GM12891 (cell line): Measurements from ENCODE around the gene APOBEC3A.
"Not testable (repeated sequence)": the region's sequence is repeated elsewhere in the genome, so short reads cannot be mapped to it uniquely, and the experiment has no call there.

Source experiments
- DNase-seq: peaks from one replicate; pipeline ENCODE4 v3.0.0; 2011; ENCODE audit warnings: low spot score; ENCODE audit not compliant: insufficient read length
- FAIRE-seq: peaks from 2 replicates; lab custom pipeline; 2011; peaks lifted over from hg19 to GRCh38; lab: Jason Lieb, UNC
- PAX5 ChIP-seq: IDR thresholded peaks from 2 replicates; pipeline ENCODE4 v1.6.1; 2011; ENCODE audit warnings: low read length, moderate library complexity, mild to moderate bottlenecking; ENCODE audit not compliant: insufficient read depth, severe bottlenecking
- POLR2A ChIP-seq: IDR thresholded peaks from 2 replicates; pipeline ENCODE4 v1.6.1; 2011; ENCODE audit warnings: low read depth, low read length, control low read depth
- POLR2AphosphoS5 ChIP-seq: IDR thresholded peaks from 2 replicates; pipeline ENCODE4 v1.6.1; 2011; ENCODE audit warnings: low read depth, low read length, control low read depth
- POU2F2 ChIP-seq: IDR thresholded peaks from 2 replicates; pipeline ENCODE4 v1.6.1; 2011; ENCODE audit warnings: low read depth, mild to moderate bottlenecking, control low read depth, low read length, moderate library complexity
- SPI1 ChIP-seq: IDR thresholded peaks from 2 replicates; pipeline ENCODE4 v1.6.1; 2011; ENCODE audit warnings: low read depth, low read length, control low read depth
- TAF1 ChIP-seq: IDR thresholded peaks from 2 replicates; pipeline ENCODE4 v1.6.1; 2011; ENCODE audit warnings: low read depth, low read length, control low read depth

Gene APOBEC3A

DNA sequence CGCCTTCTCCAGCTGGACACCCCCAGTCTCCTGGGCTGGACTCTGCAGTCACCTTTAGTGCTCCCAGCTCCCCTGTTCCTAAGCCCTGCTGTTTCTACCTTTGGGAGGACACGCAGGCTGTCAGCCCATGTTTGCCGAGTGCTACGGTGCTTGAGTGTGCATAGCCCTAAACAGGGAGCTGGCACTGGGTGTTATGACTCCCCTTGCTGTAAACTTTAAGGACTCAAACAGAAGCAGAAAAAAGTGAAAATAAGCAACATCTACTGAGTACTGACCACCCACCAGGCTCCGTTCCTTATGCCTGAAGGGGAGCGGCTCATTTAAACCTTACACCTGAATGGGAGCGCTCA, 17.4 kb downstream of the APOBEC3A start:
- no peak for FAIRE-seq
- TF ChIP-seq TAF1 (no peak), SPI1 (no peak), POLR2A (no peak), PAX5 (no peak), POU2F2 (no peak), POLR2AphosphoS5 (no peak)
- no peak for DNase-seq

DNA sequence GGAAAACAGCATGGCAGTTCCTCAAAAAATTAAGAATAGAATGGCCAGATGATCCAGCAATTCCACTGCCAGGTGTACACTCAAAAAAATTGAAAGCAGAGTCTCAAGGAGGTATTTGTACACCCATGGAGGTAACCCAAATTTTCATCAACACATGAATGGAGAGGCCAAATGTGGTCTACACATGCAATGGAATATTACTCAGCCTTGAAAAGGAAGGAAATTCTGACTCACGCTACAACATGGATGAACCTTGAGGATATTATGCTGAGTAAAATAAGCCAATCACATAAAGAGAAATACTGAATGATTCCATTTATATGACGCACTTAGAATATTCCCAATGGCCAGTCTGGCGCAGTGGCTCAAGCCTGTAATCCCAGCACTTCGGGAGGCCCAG, 19.9 kb downstream of the APOBEC3A start:
- FAIRE-seq = peak; percentile 79
- DNase-seq = not testable (repeated sequence)

DNA sequence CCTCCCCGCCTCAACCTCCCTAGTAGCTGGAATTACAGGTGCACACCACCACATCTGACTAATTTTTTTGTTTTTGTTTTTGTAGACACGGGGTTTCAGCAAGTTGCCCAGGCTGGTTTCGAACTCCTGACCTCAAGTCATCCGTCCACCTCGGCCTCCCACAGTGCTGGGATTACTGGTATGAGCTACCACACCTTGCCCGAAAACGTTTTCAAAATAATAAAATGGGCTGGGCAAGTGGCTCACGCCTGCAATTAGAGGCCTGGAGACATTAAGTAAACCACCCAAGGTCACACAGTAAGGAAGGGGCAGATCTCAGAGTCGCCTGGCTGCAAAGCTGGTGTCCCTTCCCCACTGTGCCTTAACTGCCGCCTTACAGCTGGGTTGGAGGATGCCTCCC, 23.2 kb downstream of the APOBEC3A start:
- peak; percentile 69 for FAIRE-seq

DNA sequence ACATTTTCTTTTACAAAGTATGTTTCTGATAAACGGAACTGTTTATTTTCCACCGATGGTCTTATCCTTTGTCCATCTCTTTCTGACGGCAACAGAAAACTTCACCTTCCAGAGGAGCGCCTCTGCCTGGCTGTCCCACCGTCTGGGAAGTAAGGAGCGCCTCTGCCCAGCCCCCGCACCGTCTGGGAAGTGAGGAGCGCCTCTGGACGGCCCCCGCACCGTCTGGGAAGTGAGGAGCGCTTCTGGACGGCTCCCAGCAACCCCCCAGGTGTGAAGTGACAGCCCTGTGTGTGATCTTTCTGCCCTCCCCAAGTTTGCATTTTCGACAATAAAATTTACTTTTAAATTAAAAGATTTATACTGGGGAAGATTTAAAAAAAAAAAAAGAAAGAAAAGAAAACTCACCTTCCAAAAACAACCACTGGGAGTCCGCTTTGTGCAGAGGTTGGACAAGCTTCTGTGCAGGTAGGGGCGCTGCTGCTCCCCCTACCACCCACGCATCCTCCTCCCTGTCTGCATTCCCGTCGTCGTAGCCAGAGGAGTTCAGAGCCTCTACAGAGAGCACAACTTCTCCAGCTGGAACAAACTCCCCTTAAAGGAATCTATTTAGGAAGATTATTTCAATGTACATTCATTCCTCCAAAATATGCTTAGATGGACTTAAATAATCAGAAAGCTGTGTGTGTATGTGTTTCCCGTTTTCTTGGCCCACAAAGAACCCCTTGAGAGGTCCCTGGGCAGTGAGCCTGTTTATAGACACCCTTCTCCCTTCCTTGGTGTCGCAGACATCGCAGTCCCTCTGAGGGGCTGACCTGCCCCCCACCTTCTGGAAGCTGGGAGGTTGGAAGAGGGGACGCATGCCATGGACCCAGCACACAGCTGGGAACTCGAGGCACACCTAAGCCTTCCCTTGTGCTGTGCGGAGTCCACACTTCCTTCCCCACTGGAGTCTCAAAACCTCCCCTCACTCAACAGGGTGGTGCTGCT, 23.9 kb downstream of the APOBEC3A start:
- TF ChIP-seq SPI1 (no peak), POLR2A (no peak), PAX5 (no peak), POLR2AphosphoS5 (no peak), TAF1 (no peak), POU2F2 (no peak)
- FAIRE-seq (no peak), DNase-seq (no peak)

More for the DNA sequence above, 23.2 kb downstream of the APOBEC3A start:
- not testable (repeated sequence) for DNase-seq

DNA sequence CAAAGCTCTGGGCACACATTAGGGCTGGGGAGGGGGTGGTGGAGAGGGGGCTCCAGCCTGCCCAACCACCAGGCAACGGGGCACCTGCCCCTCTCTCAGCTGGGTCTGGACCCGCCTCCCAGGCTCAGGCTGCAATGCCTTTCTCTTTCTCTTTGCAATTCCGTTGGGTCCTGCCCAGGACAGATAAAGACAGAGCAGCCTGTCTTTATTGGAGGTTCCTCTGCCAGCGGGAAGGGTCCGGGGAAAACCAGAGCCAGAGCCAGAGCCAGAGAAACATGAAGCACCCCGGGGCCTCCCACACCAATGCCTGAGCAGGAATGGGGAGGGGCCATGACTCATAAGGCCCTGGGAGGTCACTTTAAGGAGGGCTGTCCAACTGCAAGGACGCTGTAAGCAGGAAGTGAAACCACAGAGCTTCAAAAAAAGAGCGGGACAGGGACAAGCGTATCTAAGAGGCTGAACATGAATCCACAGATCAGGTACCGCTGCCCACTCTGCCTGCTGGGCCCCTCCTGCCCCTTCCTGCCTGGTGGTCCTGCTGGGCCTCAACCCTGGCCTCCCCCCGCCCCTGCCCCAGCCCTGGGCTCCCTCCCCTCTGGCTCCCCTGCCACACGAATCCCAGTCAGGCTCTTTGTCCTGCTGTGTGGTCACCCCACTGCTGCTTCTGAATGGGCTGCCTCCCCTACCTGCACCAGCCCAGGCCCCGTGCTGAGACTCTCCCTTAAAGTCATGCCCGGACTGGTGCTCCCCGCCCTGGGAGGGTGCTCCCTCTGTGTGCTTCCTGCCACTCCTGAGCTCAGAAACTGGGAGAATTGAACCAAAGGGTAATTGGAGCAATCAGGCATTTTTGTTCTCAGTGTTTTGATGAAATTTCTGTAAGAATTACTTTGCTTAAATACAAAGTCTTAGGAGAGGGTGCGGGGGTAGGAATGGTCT, 24.9 kb downstream of the APOBEC3A start, which contains the start of gene APOBEC3B:
Gene APOBEC3B, plus strand, starts transcription at position 356 of the 936 bp plus-strand sequence. Its CDS starts 107 bp downstream, at position 463.
- FAIRE-seq = peak; percentile 95
- peak; percentile 64 for DNase-seq
- TF ChIP-seq SPI1 (peak; percentile 95), POLR2AphosphoS5 (peak; percentile 40; the same call in 1 of the 2 replicates), POLR2A (no peak)

DNA sequence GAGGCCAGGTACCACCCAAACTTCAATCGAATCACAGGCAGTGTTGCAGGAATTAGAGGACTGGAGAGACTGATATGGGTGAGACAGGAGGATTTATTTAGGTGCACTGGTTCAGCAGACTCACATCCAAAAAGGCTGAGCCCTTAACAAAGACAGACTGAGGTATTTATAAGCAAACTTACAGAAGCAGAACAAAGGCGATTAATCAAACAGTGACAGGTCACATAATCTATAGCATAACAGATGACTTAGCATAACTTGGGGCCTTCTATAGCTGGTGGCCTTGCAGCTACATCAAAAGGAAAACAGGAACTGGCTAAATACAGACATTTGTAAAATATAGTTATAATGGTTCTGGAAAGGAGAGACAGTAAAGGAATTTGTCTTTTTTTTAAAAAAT, 26.8 kb downstream of the APOBEC3A start:
- no peak for TF ChIP-seq TAF1
- TF ChIP-seq PAX5 = no peak
- TF ChIP-seq POLR2AphosphoS5 = no peak
- TF ChIP-seq POLR2A = no peak
- no peak for TF ChIP-seq POU2F2
- peak; percentile 70 for TF ChIP-seq SPI1
- no peak for DNase-seq
- no peak for FAIRE-seq

DNA sequence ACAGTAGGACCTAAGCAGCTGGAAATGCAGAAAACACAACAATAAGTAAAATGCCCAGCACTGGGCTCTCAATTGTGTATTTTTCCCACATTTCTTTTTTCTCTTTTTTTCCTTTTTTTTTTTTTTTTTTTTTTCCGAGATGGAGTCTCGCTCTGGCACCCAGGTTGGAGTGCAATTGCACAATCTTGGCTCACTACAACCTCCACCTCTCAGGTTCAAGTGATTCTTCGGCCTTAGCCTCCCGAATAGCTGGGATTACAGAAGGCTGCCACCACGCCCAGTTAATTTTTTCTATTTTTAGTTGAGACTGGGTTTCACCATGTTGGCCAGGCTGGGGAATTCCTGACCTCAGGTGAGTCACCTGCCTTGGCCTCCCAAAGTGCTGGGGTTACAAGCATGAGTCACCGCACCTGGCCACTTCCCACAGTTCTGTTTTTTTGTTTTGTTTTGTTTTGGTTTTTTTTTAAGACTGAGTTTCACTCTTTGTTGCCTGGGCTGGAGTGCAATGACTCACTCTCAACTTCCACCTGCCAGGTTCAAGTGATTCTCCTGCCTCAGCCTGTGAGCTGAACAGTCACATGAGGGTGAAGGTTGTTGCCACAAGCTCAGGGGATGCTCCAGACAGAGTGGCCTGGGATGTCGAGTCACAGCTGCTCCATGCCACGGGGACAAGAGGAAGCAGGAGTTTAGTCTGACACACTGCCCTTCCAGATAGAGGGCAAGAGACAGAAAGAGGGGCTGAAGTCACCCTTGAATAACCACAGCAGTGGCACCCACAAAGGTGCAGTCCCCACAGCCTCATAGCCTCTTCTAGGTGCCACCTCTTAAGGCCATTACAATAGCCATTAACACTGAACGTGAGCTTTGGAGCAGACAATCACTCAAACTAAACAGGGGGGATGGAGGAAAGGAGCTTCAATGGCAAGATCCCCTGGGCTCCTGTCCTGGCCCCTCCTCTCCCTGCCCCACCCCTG, 27.7 kb downstream of the APOBEC3A start:
- FAIRE-seq = peak; percentile 100
- TF ChIP-seq SPI1 (peak; percentile 78), PAX5 (peak; percentile 41), POU2F2 (peak; percentile 80; the same call in 1 of the 2 replicates)
- not testable (repeated sequence) for DNase-seq

DNA sequence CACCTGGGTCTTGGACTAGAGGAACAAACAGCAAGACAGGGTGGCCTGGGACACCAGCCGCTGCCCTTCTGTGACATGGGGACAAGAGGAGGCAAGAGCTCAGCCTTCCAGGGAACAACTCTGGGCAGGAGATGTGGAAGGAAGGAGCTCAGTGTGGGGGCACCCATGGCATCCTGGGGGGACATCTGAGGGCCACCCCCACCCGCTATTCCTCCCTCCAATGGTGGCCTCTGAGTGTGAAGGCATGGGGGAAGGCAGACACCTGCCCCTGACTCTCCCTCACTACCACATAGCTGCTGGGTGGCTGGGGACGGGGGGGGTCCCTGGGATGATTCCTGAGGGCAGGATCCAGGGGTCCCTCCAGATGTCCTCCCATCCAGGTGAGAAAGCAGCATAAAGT, 29.2 kb downstream of the APOBEC3A start:
- FAIRE-seq (no peak), DNase-seq (no peak)
- TF ChIP-seq PAX5 (no peak), POLR2AphosphoS5 (no peak), POLR2A (no peak), SPI1 (no peak), POU2F2 (no peak), TAF1 (no peak)

DNA sequence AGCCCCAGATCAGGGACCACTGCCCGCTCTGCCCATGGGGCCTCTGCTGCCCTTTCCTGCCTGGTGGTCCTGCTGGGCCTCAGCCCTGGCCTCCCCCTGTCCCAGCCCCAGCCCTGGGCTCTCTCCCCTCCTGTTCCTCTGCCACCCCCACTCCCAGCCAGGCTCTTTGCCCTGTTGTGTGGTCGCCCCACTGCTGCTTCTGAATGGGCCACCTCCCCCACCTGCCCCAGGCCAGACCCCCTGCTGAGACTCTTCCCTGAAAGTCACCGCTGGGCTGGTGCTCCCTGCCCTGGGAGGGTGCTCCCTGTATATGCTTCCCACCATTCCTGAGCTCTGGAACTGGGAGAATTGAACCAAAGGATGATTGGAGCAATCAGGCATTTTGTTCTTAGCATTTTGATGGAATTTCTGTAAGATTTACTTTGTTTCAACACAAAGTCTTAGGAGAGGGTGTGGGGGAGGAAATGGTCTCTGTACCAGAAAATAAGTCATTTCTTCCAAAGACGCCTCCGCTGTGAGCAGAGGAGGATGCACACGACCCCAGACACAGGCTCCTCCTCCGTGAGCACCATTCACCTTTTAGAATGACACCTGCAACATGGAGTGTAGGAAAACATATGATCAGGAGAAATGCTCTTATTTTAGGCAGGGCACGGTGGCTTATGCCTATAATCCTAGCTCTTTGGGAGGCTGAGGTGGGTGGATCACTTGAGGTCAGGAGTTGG, 29.9 kb downstream of the APOBEC3A start:
- FAIRE-seq (no peak), DNase-seq (no peak)
- TF ChIP-seq POU2F2 = no peak
- TF ChIP-seq POLR2A = no peak
- TF ChIP-seq POLR2AphosphoS5 = no peak
- TF ChIP-seq TAF1 = no peak
- no peak for TF ChIP-seq SPI1
- TF ChIP-seq PAX5 = no peak
